Endothelial cell (in vitro differentiated cells): ENCODE measurements around the gene MZF1. TPM values are rescaled to one million over a fixed set of nuclear protein-coding genes. Genes with fewer than 3 reads are reported as not detected.

Experiments used
- DNase-seq: peaks from one replicate; pipeline ENCODE4 v3.0.0; 2021; ENCODE audit warnings: low spot score
- H3K27ac Mint-ChIP-seq: one replicate; pipeline ENCODE4 v1.8.0; 2021; ENCODE audit warnings: mixed read lengths, inconsistent platforms; ENCODE audit not compliant: unreplicated experiment
- H3K27me3 Mint-ChIP-seq: one replicate; pipeline ENCODE4 v1.8.0; 2021; ENCODE audit warnings: mild to moderate bottlenecking, moderate library complexity, mixed read lengths, inconsistent platforms; ENCODE audit not compliant: unreplicated experiment
- H3K36me3 Mint-ChIP-seq: one replicate; pipeline ENCODE4 v1.8.0; 2021; ENCODE audit warnings: mild to moderate bottlenecking, low read depth, mixed read lengths, inconsistent platforms; ENCODE audit not compliant: unreplicated experiment
- H3K4me1 Mint-ChIP-seq: one replicate; pipeline ENCODE4 v1.8.0; 2021; ENCODE audit warnings: mild to moderate bottlenecking, mixed read lengths, inconsistent platforms; ENCODE audit not compliant: unreplicated experiment
- H3K4me3 Mint-ChIP-seq: one replicate; pipeline ENCODE4 v1.8.0; 2021; ENCODE audit warnings: mild to moderate bottlenecking, mixed read lengths, inconsistent platforms; ENCODE audit not compliant: unreplicated experiment
- H3K9me3 Mint-ChIP-seq: one replicate; pipeline ENCODE4 v1.8.0; 2021; ENCODE audit warnings: mixed read lengths, inconsistent platforms; ENCODE audit not compliant: unreplicated experiment
- total RNA-seq: library from RNA; stranded (reverse); fragmentation: NEBNext Ultra II Directional; extraction: Animal tissue kit (Norgen Biotek cat#: 25700); gene quantifications from one replicate; pipeline ENCODE4 v1.2.1, GENCODE V29; 2021; ENCODE audit not compliant: unreplicated experiment
- TF ChIP-seq, protein P1 (sequence below): fragments of 200-600 bp; sonication (generic); IDR thresholded peaks from one replicate; pipeline ENCODE4 v1.5.0; 2021; ENCODE audit warnings: antibody characterized with exemption; ENCODE audit not compliant: unreplicated experiment

MZF1 gene
- total RNA-seq, 1 donor from 2014 or later, result 18.6 TPM

DNA sequence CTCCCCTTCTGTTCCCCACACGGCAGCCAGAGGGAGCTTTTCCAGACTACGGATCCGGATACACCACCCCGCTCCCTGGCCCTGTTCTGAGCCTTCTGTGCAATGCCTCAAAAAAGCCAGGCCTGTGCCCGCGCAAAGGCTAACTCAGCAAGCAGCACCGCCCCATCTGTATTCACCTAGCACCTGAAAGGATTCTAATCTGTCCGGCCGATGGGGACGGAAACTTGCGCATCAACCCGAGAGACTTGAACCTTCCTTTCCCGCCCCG, 54.1 kb downstream of the MZF1 start:
- no peaks in the 10 kb centered on the region for H3K9me3 Mint-ChIP-seq
- H3K27ac Mint-ChIP-seq, result peak overlapping the region; percentile 99
- H3K4me1 Mint-ChIP-seq, result peaks cover 29% of the 10 kb centered on the region
- H3K36me3 Mint-ChIP-seq, result peaks cover 21% of the 10 kb centered on the region
- peaks cover 23% of the 10 kb centered on the region for H3K27me3 Mint-ChIP-seq
- DNase-seq, result peak; percentile 74
- TF ChIP-seq, protein P1, sequence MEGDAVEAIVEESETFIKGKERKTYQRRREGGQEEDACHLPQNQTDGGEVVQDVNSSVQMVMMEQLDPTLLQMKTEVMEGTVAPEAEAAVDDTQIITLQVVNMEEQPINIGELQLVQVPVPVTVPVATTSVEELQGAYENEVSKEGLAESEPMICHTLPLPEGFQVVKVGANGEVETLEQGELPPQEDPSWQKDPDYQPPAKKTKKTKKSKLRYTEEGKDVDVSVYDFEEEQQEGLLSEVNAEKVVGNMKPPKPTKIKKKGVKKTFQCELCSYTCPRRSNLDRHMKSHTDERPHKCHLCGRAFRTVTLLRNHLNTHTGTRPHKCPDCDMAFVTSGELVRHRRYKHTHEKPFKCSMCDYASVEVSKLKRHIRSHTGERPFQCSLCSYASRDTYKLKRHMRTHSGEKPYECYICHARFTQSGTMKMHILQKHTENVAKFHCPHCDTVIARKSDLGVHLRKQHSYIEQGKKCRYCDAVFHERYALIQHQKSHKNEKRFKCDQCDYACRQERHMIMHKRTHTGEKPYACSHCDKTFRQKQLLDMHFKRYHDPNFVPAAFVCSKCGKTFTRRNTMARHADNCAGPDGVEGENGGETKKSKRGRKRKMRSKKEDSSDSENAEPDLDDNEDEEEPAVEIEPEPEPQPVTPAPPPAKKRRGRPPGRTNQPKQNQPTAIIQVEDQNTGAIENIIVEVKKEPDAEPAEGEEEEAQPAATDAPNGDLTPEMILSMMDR, result no peak
- H3K4me3 Mint-ChIP-seq, result peak overlapping the region; percentile 97

DNA sequence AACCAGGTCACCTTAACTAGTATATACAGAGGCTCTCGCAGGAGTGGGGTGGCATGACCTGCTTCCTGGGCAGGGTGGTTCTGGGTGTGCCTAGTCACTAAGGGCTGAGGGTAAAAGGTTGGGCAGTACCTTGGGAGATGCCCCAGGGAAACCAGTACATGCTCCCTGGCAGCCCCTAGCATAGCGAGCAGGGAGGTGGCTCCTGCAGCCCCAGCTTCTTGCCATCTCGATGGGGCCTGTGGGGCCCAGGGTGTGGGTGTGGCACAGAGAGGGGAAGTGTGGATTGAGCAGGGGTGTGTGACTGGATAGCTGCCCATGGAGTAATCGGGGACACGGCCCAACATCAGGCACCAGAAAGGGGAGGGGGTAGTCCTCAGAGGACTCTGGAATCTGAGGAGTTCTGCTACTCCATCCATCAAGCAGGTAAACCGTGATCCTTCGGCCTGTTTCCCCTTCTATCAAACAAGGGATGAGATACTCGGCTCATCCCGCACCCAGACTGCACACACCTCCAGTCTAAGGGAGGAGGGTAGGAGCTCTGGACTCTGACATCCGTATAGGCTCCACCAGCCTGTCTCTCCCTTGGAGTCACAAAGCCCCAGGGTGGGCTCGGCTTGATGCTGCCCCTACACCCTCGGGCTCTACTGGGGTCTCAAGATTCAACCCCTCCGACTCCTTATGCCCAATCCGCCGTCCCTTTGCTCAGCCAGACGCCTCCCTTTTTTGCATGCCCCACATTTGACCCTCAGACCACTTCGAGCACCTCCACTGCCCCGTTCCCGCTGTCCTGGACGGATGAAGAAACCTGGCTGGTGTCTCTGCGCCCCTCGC, 54.7 kb downstream of the MZF1 start:
- TF ChIP-seq, protein P1, result no peak
- Mint-ChIP-seq H3K27me3 (peaks cover 23% of the 10 kb centered on the region), H3K27ac (peak overlapping the region; percentile 99), H3K9me3 (no peaks in the 10 kb centered on the region), H3K4me3 (peak overlapping the region; percentile 97), H3K4me1 (peaks cover 29% of the 10 kb centered on the region), H3K36me3 (peaks cover 21% of the 10 kb centered on the region)
- no peak for DNase-seq

DNA sequence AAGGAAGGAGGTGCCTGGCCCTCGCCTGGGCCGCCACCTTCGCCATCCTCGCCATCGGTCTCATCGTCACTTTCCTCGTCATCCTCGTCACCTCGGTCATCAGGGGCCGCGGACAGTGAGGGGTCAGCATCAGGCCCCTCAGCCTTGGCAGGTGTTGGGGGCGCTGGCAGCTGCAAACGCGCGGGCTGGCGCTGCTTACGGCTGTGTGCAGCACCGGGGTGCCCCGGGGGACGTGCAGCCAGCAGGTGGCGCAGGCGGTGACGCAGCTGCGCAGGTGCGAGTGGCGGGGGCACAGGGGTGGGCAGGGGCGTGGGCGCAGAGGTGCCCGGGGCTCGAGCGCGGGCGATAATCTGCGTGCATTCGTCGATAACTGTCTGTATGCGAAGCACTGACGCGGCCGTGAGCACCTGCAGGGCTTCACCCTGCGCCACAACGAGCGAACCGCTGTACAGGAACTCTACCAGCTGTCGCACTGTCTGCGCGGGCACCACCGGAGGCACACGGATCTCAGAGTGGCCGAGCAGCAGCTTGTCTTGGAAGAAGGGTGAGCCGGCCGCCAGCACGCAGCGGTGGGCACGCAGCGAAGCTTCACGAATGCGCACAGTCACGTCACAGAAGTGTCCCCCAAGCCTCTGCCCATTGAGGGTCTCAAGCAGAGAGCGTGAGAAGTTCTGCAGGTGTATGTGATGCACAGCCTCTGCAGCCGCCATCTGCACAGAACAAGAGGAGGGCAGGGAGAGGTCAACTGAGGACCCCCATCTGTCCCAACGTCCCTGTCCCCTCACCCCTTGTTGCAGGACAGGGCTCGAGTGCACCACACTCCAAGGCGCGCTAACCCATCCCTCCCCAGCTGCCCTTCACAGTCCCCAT, 55.9 kb downstream of the MZF1 start:
- Mint-ChIP-seq H3K4me3 (no peak overlapping the region), H3K27ac (no peak overlapping the region), H3K4me1 (peaks cover 29% of the 10 kb centered on the region), H3K9me3 (no peaks in the 10 kb centered on the region), H3K36me3 (peaks cover 18% of the 10 kb centered on the region), H3K27me3 (peaks cover 25% of the 10 kb centered on the region)
- TF ChIP-seq, protein P1, result no peak
- DNase-seq, result no peak

DNA sequence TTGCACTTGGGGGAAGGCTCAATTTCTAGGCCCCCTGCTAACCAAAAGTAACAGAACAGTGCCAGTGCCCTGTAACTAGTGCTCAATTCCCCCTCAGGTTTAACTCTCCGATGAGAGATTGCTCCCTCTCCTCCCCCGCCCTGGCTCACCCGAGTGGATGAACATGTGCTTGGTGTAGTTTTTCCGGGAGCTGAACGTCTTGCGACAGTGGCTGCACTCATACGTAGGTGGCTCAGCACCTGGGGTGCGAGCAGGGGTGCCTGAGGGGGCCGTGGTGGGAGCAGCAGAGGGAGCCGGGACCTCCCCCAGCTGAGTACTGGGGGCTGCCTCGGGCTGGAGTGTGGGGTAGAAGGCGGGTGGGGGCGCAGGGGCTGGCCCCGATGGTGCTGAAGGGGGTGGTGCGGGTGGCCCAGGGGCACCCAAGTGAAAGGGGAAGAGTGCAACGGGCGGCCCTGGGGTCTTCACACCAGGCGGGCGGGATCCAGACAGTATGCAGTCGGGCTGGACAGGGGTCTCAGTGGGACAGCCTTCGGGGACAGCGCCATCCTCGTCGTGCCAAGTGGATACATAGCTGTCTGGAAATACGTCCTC, 56.8 kb downstream of the MZF1 start:
- H3K4me3 Mint-ChIP-seq, result peak overlapping the region; percentile 31
- no peak for DNase-seq
- TF ChIP-seq, protein P1, result no peak
- H3K36me3 Mint-ChIP-seq, result peaks cover 18% of the 10 kb centered on the region
- no peak overlapping the region for H3K27ac Mint-ChIP-seq
- peaks cover 25% of the 10 kb centered on the region for H3K27me3 Mint-ChIP-seq
- no peaks in the 10 kb centered on the region for H3K9me3 Mint-ChIP-seq
- H3K4me1 Mint-ChIP-seq, result peaks cover 29% of the 10 kb centered on the region
